Activated CD8-positive, alpha-beta memory T cell treated with anti-CD3 and anti-CD28 coated beads, Interleukin-2, amount 10 ng/mL, durations not matched to agents 7 days and 5 days (primary cell): ENCODE data around the gene VWA5B1. TPM values are rescaled to one million over a fixed set of nuclear protein-coding genes. Genes with fewer than 3 reads are reported as not detected.

Source experiments
- ATAC-seq: fragments of 150-1000 bp; cut with Tn5 transposase; one replicate; pipeline ENCODE4 v1.10.0; 2021; ENCODE audit warnings: moderate library complexity
- CTCF ChIA-PET: fragments of 350-600 bp; sonication (Branson Sonifier 250); formaldehyde crosslinking; loops from one replicate; lab custom pipeline; 2021; ENCODE audit warnings: antibody characterized with exemption; lab: Charles Lee
- DNase-seq: peaks from one replicate; pipeline ENCODE4 v3.0.0-alpha.2; 2020
- H3K27ac Mint-ChIP-seq: one replicate; pipeline ENCODE4 v1.8.0; 2021; ENCODE audit warnings: mild to moderate bottlenecking, mixed read lengths
- H3K27me3 Mint-ChIP-seq: one replicate; pipeline ENCODE4 v1.8.0; 2021; ENCODE audit warnings: mixed read lengths
- H3K36me3 Mint-ChIP-seq: one replicate; pipeline ENCODE4 v1.8.0; 2021; ENCODE audit warnings: mild to moderate bottlenecking, mixed read lengths
- H3K4me1 Mint-ChIP-seq: one replicate; pipeline ENCODE4 v1.8.0; 2021; ENCODE audit warnings: mixed read lengths
- H3K4me3 Mint-ChIP-seq: one replicate; pipeline ENCODE4 v1.8.0; 2021; ENCODE audit warnings: mild to moderate bottlenecking, moderate library complexity, mixed read lengths
- H3K9me3 Mint-ChIP-seq: one replicate; pipeline ENCODE4 v1.8.0; 2022; ENCODE audit warnings: low read depth, mixed read lengths
- total RNA-seq, 2 experiments: library from RNA; stranded (reverse); gene quantifications; one replicate each; pipeline ENCODE4 v1.2.3, GENCODE V29; 2021

VWA5B1 gene
- total RNA-seq, 2 experiments from 2014 or later: not detected

DNA sequence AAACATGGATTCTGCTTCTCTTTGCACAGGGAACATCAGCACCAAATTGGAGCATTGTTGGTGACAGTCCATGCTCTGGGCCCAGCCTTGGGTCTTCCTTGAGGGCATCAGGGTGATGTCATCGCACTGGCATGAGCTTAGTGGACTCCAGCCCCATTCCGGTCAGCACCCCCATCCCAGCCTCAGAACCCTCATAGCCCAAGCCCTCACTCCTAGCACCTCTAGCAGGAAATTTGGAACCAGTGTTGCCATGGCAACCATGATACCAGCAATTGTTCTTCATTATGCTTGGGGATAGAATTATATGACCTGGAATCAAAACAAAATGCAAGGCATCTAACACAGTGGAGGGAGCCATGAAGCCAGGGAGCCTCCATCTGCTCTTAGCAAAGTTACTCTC is 83.1 kb downstream of the VWA5B1 start:
- Mint-ChIP-seq H3K27me3 (peaks cover 39% of the 10 kb centered on the region), H3K4me1 (no peaks in the 10 kb centered on the region), H3K27ac (no peak overlapping the region), H3K4me3 (no peak overlapping the region), H3K9me3 (no peaks in the 10 kb centered on the region), H3K36me3 (no peaks in the 10 kb centered on the region)
- CTCF ChIA-PET: interaction anchor here (1.0 kb wide), 1 partner anchor 12 kb away, joined by 4 read pairs; no protein-coding TSS in a partner anchor
- DNase-seq (no peak), ATAC-seq (no peak)

DNA sequence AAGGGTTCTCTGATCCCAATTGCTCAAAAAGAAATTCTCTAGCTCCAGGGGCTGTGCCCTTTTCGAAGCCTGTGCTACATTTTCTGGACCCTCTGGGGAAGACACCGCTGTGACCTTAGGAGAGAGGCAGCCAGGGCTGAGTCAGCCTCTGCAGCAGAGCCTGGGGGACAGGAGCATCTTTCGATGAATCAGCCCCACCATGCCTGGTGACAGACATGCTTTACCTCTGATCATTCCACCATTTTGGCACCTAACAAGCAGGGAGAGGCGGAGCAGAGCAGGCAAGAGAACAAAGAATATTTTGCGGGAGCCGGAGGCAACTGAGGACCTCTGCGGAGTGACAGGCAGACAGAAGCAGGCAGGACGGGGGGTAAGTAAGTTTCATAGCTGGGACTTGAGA is 84.9 kb downstream of the VWA5B1 start:
- Mint-ChIP-seq H3K27ac (no peak overlapping the region), H3K9me3 (no peaks in the 10 kb centered on the region), H3K4me1 (no peaks in the 10 kb centered on the region), H3K36me3 (no peaks in the 10 kb centered on the region), H3K27me3 (peaks cover 42% of the 10 kb centered on the region), H3K4me3 (no peak overlapping the region)
- CTCF ChIA-PET: no interaction called here
- ATAC-seq (no peak), DNase-seq (no peak)

DNA sequence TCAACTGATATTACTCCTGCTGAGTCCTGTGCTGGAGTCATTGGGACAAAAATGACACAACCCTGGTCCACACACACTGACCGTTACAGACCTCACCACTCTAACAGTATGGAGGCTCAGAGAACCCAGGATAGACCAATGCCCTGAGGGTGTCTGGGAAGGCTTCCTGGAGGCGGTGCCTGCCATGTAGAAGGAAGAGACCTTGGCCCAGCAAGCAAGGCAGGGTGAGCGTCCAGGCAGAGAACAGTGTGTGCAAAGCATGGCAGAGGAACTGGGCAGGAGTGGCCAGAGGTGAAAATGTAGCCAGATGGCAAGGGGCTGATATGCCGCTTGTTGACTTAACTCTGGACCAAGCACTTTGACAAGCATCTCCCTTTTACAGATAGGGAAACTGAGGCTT is 85.5 kb downstream of the VWA5B1 start:
- H3K27me3 Mint-ChIP-seq: peaks cover 37% of the 10 kb centered on the region

DNA sequence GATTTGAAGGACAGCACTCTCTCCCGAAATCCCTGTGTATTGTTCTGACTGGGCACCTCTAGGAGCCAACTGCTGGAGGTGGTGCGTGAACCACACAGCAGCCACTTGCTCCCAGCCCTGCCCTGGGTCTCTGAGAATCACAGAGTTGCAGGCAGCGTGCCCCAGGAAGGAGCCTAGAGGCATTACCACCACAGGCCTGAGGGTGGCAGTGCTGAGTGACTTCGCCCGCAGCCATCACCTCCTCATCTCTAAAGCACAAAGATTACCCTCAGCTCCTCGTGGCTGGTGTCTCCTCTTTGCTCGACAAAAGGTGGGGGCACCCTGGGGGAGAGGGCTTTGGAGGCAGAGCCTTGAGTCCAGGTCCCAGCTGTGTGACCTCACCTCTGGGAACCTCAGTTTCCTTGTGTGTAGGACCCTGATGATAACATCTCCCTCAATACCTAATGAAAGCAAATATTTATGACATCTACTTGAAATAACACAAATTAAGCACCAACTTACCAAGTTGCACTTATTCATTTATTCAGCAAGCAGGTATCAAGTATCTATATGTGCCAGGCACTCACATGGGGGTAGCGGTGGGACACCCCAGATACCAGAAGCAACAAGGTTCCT is 86.3 kb downstream of the VWA5B1 start:
- no peaks in the 10 kb centered on the region for H3K4me1 Mint-ChIP-seq
- DNase-seq (peak; percentile 62), ATAC-seq (peak; percentile 53)
- H3K9me3 Mint-ChIP-seq: no peaks in the 10 kb centered on the region
- CTCF ChIA-PET: interaction anchor here (0.7 to 3.5 kb wide), 5 partner anchors 54 to 117 kb away, joined by 3 to 21 read pairs (median 4); no protein-coding TSS in a partner anchor
- no peak overlapping the region for H3K27ac Mint-ChIP-seq
- H3K36me3 Mint-ChIP-seq: no peaks in the 10 kb centered on the region
- H3K27me3 Mint-ChIP-seq: peaks cover 32% of the 10 kb centered on the region
- H3K4me3 Mint-ChIP-seq: no peak overlapping the region

More for the DNA sequence above, 85.5 kb downstream of the VWA5B1 start:
- Mint-ChIP-seq H3K4me3 (no peak overlapping the region), H3K9me3 (no peaks in the 10 kb centered on the region), H3K36me3 (no peaks in the 10 kb centered on the region), H3K4me1 (no peaks in the 10 kb centered on the region), H3K27ac (no peak overlapping the region)
- DNase-seq (no peak), ATAC-seq (no peak)
- CTCF ChIA-PET: interaction anchor here (2.1 to 3.5 kb wide), 2 partner anchors 116 to 118 kb away, joined by 6 to 21 read pairs; no protein-coding TSS in a partner anchor

DNA sequence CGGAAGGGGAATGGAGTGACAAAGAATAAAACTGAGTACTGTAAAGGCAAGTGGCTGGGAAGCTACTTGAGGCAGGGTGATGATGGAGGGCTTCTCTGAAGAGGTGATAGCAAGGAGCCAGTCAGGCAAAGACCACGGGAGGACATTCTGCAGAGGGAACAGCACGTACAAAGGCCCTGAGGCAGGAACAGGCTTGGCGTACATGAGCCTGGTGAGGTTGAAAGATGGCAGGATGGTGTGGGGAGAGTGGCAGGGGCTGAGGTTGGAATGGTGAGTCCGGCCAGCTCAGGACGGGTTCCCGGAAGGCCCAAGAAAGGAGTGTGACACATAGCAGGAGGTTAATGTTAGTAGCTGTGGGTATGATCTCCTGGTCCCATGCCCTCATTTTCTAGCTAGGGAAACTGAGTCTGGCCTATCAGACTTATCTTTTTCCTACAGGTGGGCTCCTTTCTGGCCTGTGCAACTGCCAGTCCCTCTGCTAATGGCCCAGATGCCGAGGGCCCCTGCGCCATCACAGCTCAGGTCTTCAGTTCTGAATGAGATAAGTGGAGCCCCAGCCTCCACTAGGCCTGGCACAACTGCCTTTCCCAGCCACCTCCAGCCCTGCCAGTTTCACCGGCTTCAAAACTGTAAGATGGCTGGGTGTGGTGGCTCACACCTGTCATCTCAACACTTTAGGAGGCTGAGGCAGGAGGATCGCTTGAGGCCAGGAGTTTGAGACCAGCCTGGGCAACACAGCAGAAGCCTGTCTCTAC is 87.0 kb downstream of the VWA5B1 start:
- peaks cover 3% of the 10 kb centered on the region for H3K9me3 Mint-ChIP-seq
- no peak overlapping the region for H3K27ac Mint-ChIP-seq
- H3K4me1 Mint-ChIP-seq: no peaks in the 10 kb centered on the region
- CTCF ChIA-PET: interaction anchor here (0.7 to 3.5 kb wide), 5 partner anchors 53 to 117 kb away, joined by 3 to 21 read pairs (median 4); no protein-coding TSS in a partner anchor
- no peaks in the 10 kb centered on the region for H3K36me3 Mint-ChIP-seq
- no peak for DNase-seq
- peaks cover 34% of the 10 kb centered on the region for H3K27me3 Mint-ChIP-seq
- no peak overlapping the region for H3K4me3 Mint-ChIP-seq
- ATAC-seq: no peak

DNA sequence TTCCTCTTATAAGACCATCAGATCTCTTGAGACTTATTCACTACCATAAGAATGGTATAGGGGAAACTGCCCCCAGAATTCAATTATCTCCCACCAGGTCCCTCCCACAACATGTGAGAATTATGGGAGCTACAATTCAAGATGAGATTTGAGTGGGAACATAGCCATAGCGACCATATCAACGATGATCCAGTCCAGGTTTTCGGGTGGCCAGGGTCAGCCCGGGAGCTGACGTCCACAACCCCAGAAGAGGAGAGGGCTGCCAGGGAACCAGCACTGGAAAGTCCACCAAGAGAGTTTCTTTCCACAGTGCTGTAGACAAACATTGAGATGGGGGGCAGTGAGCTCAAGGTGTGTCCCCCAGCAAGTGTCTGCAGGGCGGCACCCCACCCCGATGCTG is 88.4 kb downstream of the VWA5B1 start:
- Mint-ChIP-seq H3K4me1 (no peaks in the 10 kb centered on the region), H3K9me3 (peaks cover 3% of the 10 kb centered on the region), H3K4me3 (no peak overlapping the region), H3K27ac (no peak overlapping the region), H3K36me3 (no peaks in the 10 kb centered on the region), H3K27me3 (peaks cover 33% of the 10 kb centered on the region)
- CTCF ChIA-PET: interaction anchor here (3.5 kb wide), 1 partner anchor 115 kb away, joined by 21 read pairs; no protein-coding TSS in a partner anchor
- DNase-seq (no peak), ATAC-seq (no peak)

DNA sequence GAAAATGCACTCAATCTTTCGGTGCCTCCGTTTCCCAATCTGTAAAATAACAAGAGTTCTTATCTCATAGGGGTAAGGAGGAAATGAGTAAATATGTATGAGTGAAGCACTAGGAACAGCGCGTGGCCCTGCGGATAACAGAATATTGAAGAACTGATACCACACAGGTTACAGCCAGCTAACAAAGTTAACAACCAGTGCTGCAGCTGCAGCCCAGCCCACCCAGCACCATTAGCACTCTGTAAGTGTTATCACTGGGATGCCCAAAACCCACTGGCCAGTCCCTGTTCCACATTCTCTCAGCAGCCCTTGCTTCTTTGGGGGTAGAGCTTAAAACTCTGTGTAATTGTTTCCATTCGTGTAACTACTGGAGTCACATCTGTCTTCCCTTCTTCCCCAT is 89.5 kb downstream of the VWA5B1 start:
- no peaks in the 10 kb centered on the region for H3K4me1 Mint-ChIP-seq
- H3K4me3 Mint-ChIP-seq: no peak overlapping the region
- H3K27me3 Mint-ChIP-seq: peaks cover 43% of the 10 kb centered on the region
- no peak overlapping the region for H3K27ac Mint-ChIP-seq
- peaks cover 3% of the 10 kb centered on the region for H3K9me3 Mint-ChIP-seq
- no peak for DNase-seq
- no peak for ATAC-seq
- no peaks in the 10 kb centered on the region for H3K36me3 Mint-ChIP-seq
- CTCF ChIA-PET: interaction anchor here (1.7 kb wide), 1 partner anchor 167 kb away, joined by 4 read pairs; no protein-coding TSS in a partner anchor

DNA sequence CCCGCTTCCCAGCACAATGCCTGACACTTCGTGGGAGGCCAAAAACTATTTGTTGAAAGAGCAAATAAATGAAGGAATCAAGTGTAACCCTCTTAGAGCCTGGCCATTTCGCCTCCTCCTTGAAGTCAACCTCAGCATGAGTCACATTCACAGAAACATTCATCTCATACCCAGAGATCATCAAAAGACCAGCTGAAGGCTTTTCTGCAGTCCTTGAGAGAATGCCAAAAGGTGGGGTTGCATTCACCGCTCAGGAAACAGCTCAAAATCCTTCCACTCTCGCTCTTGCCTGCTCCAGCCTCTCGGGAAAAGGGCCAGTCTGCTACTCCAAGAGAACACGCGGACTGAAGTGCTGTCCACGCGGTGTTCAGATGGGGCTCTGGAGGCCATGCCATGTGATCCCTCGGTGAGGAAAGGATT is 90.0 kb downstream of the VWA5B1 start:
- H3K27ac Mint-ChIP-seq: no peak overlapping the region
- H3K36me3 Mint-ChIP-seq: no peaks in the 10 kb centered on the region
- no peaks in the 10 kb centered on the region for H3K4me1 Mint-ChIP-seq
- no peak for DNase-seq
- peaks cover 46% of the 10 kb centered on the region for H3K27me3 Mint-ChIP-seq
- H3K4me3 Mint-ChIP-seq: no peak overlapping the region
- CTCF ChIA-PET: interaction anchor here (1.7 kb wide), 1 partner anchor 167 kb away, joined by 4 read pairs; no protein-coding TSS in a partner anchor
- no peak for ATAC-seq
- H3K9me3 Mint-ChIP-seq: peaks cover 3% of the 10 kb centered on the region

DNA sequence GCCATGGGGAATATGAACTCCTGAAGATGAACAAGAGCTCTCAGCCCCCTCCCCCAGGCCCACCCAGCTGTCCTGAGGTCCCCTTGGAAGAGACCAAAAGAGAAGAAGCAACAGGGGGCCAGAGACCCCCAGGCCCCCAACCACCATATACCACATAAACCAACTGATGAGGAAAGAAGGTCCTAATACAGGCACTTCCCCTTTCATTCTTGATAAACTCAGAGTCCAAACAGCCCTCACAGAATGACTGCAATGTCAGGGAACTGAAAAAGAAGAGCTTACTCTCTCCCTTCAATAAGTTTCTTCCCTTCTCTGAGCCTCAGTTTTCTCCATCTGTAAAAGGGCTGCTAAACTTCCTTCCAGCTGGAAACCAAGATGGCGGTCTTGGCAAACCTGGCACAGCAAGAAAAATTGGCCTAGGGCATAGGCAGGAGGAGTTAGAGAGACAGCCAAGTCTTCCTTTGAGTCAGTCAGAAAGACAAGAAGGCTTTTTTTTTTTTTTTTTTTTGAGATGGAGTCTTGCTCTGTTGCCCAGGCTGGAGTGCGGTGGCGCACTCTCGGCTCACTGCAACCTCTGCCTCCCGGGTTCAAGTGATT is 90.5 kb downstream of the VWA5B1 start:
- H3K4me3 Mint-ChIP-seq: no peak overlapping the region
- CTCF ChIA-PET: interaction anchor here (1.1 to 1.7 kb wide), 2 partner anchors 45 to 168 kb away, joined by 3 to 4 read pairs; no protein-coding TSS in a partner anchor

DNA sequence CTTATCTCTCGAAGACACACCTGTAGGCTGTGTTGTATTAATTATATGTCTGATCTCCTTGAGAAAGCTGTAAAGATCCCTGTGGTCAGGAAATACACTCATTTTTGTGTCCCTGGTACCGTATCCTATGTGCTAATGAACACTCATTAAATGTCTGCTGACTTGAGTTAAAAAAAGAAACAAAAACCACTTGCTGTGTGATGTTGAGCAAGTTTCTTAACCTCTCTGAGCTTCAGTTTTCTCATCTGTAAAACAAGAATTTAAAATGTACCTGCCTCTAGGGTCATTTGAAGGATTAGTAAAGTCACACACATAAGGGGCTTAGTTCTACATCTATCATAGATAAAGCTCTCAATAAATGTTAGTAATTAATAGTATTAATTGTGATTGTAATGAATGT is 91.3 kb downstream of the VWA5B1 start:
- H3K9me3 Mint-ChIP-seq: peaks cover 3% of the 10 kb centered on the region
- H3K4me3 Mint-ChIP-seq: no peak overlapping the region
- H3K36me3 Mint-ChIP-seq: no peaks in the 10 kb centered on the region
- no peaks in the 10 kb centered on the region for H3K4me1 Mint-ChIP-seq
- no peak for ATAC-seq
- peaks cover 48% of the 10 kb centered on the region for H3K27me3 Mint-ChIP-seq
- CTCF ChIA-PET: interaction anchor here (1.1 kb wide), 1 partner anchor 44 kb away, joined by 3 read pairs; no protein-coding TSS in a partner anchor
- DNase-seq: no peak
- H3K27ac Mint-ChIP-seq: no peak overlapping the region

More for the DNA sequence above, 90.5 kb downstream of the VWA5B1 start:
- no peak for ATAC-seq
- H3K36me3 Mint-ChIP-seq: no peaks in the 10 kb centered on the region
- peaks cover 46% of the 10 kb centered on the region for H3K27me3 Mint-ChIP-seq
- no peaks in the 10 kb centered on the region for H3K4me1 Mint-ChIP-seq
- H3K9me3 Mint-ChIP-seq: peaks cover 3% of the 10 kb centered on the region
- DNase-seq: no peak
- H3K27ac Mint-ChIP-seq: no peak overlapping the region

DNA sequence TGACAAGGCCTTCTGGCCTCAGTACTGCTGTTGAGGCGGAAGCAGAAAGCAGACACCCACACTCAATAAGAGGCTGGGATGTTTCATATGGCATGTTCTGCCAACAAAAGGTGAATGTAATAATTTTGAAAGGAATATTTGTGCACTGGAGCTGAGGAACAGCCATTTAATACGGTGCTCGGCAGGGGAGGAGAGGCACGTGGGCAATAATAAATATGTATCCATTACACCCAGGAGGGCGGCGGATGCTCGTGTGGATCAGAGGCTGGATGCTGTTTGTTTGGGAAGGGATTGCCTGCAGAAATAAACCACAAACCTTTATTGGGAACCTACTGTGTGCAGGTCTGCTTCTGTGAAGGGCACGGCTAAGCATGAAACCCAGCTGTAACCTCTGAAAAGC is 92.0 kb downstream of the VWA5B1 start:
- CTCF ChIA-PET: interaction anchor here (0.6 kb wide), 1 partner anchor 170 kb away, joined by 4 read pairs; no protein-coding TSS in a partner anchor

DNA sequence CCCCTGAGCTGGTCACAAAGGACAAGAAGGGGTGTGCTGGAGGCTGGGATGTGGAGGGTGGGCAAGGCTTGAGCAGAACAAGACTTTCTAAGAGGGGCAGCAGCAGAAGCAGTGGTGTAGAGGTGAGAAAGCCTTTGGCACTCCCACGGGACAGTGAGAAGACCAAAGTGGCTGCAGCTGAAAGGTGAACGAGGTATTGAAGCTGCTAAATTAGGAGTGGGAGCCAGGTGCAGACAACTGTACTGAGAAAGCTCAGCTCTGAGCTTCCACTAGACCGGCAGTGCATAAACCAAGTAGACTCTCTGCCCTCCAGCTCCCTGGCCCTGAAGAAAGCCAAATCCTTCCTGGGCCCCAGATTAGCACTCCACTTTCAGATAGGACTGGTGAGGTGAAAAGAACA is 93.0 kb downstream of the VWA5B1 start:
- H3K4me3 Mint-ChIP-seq: no peak overlapping the region
- DNase-seq (no peak), ATAC-seq (no peak)
- H3K36me3 Mint-ChIP-seq: no peaks in the 10 kb centered on the region
- peaks cover 59% of the 10 kb centered on the region for H3K27me3 Mint-ChIP-seq
- H3K9me3 Mint-ChIP-seq: peaks cover 3% of the 10 kb centered on the region
- CTCF ChIA-PET: no interaction called here
- H3K4me1 Mint-ChIP-seq: no peaks in the 10 kb centered on the region
- H3K27ac Mint-ChIP-seq: no peak overlapping the region

More for the DNA sequence above, 92.0 kb downstream of the VWA5B1 start:
- no peak overlapping the region for H3K27ac Mint-ChIP-seq
- no peak for ATAC-seq
- H3K4me1 Mint-ChIP-seq: no peaks in the 10 kb centered on the region
- peaks cover 55% of the 10 kb centered on the region for H3K27me3 Mint-ChIP-seq
- H3K36me3 Mint-ChIP-seq: no peaks in the 10 kb centered on the region
- no peak for DNase-seq
- no peak overlapping the region for H3K4me3 Mint-ChIP-seq
- H3K9me3 Mint-ChIP-seq: peaks cover 3% of the 10 kb centered on the region

DNA sequence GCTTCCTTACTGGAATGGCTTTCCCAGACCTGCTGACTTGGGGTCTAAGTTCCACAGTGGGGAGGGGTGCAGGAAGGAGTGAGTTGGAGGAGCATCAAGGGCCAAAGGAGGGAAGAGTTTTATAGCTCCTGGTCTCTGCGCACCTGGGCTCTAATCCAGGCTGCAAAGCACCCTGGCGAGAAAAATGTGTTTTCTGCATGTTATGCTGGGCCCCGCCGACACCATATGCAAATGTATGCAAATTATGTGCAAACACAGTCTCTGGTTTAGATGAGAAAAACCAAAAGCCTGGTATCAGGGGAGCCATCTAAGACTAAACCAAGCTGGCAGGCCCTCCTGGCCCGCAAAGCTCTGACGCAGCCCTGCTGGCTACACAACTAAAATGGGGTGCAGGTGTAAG is 95.0 kb downstream of the VWA5B1 start:
- no peak for DNase-seq
- peaks cover 57% of the 10 kb centered on the region for H3K27me3 Mint-ChIP-seq
- peaks cover 3% of the 10 kb centered on the region for H3K9me3 Mint-ChIP-seq
- H3K4me3 Mint-ChIP-seq: no peak overlapping the region
- H3K4me1 Mint-ChIP-seq: no peaks in the 10 kb centered on the region
- CTCF ChIA-PET: no interaction called here
- no peak overlapping the region for H3K27ac Mint-ChIP-seq
- H3K36me3 Mint-ChIP-seq: no peaks in the 10 kb centered on the region
- ATAC-seq: no peak
